ENCODE data around the gene ATF4.

DNA sequence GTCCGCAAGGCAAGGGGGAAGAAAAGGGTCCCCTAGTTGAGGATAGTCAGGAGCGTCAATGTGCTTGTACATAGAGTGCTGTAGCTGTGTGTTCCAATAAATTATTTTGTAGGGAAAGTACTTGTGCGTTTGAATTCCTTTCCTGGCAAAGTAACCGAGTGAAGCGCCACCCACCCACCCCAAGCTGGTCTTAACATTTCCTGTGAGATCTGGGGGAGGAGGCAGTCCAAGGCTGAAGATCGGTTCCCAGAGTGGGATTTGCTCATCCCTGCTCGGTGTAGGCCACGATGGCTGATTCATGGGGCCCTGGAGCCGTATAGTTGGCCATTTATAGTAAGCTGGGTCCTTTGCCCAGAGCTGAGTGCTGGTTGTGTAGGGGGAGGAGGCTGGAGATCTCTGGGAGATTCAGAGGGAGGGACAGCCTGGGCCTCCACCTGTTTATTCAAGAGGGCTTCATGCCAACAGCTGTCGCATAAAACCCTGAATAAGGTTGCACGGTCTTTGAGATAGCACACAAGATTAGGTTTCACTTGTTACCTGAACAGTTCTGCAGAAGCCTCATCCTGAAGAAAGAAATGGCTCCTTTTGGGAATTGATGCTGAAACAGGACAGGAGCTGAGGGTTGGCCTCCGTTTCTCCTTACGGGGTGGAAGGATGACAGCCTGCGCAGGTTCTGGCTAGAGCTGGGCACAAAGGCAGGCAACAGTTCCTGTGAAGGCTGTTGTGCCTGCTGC, 2.4 kb downstream of the ATF4 start:
- TF ChIP-seq, protein P1, sequence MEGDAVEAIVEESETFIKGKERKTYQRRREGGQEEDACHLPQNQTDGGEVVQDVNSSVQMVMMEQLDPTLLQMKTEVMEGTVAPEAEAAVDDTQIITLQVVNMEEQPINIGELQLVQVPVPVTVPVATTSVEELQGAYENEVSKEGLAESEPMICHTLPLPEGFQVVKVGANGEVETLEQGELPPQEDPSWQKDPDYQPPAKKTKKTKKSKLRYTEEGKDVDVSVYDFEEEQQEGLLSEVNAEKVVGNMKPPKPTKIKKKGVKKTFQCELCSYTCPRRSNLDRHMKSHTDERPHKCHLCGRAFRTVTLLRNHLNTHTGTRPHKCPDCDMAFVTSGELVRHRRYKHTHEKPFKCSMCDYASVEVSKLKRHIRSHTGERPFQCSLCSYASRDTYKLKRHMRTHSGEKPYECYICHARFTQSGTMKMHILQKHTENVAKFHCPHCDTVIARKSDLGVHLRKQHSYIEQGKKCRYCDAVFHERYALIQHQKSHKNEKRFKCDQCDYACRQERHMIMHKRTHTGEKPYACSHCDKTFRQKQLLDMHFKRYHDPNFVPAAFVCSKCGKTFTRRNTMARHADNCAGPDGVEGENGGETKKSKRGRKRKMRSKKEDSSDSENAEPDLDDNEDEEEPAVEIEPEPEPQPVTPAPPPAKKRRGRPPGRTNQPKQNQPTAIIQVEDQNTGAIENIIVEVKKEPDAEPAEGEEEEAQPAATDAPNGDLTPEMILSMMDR (conservative IDR thresholded peaks at IDR 0.05), result no peak
- no peak for TF ChIP-seq EZH2 (IDR thresholded peaks at IDR 0.05; ENCODE audit: low read depth)

Measured in PC-9 (cell line).